ENCODE measurements around the gene PLCB4.

Gene PLCB4

GRCh38 chr20:9507544-9508239 is 438.8 kb downstream of the PLCB4 start:
- no peak for FAIRE-seq

- FAIRE-seq = no peak
These were observed 439.4 kb downstream of the PLCB4 start for GRCh38 chr20:9508240-9508661.

- FAIRE-seq = no peak
These were observed 439.9 kb downstream of the PLCB4 start for GRCh38 chr20:9508696-9509178.

- FAIRE-seq = no peak
These were observed 440.4 kb downstream of the PLCB4 start for GRCh38 chr20:9509246-9509645.

GRCh38 chr20:9510911-9511310 is 442.0 kb downstream of the PLCB4 start:
- no peak for FAIRE-seq

GRCh38 chr20:9514072-9514460 is 445.2 kb downstream of the PLCB4 start:
- FAIRE-seq = no peak

GRCh38 chr20:9514461-9515213 is 445.8 kb downstream of the PLCB4 start, which contains the start of gene LAMP5:
TSS of gene LAMP5 (plus strand) at chr20:9514590. CDS start at chr20:9514853, 263 bp downstream.
- no peak for FAIRE-seq

GRCh38 chr20:9515214-9515585 is 446.3 kb downstream of the PLCB4 start:
- no peak for FAIRE-seq

GRCh38 chr20:9515741-9516233 is 446.9 kb downstream of the PLCB4 start:
- no peak for FAIRE-seq

GRCh38 chr20:9516234-9516871 is 447.5 kb downstream of the PLCB4 start:
- FAIRE-seq = no peak

- no peak for FAIRE-seq
These were observed 448.6 kb downstream of the PLCB4 start for GRCh38 chr20:9517297-9518162.

- FAIRE-seq = no peak
These were observed 449.8 kb downstream of the PLCB4 start for GRCh38 chr20:9518576-9519175.

GRCh38 chr20:9520086-9520485 is 451.2 kb downstream of the PLCB4 start:
- no peak for FAIRE-seq

- no peak for FAIRE-seq
These were observed 454.7 kb downstream of the PLCB4 start for GRCh38 chr20:9523636-9524035.
